Astrocyte (in vitro differentiated cells and primary cell): ENCODE results near the gene SDK1.

Experiments used
- CTCF ChIP-seq: IDR thresholded peaks from 2 replicates; pipeline ENCODE4 v1.5.1; 2011; ENCODE audit warnings: low read depth, mild to moderate bottlenecking, inconsistent platforms, low read length, moderate library complexity; ENCODE audit not compliant: insufficient read depth
- EZH2 ChIP-seq: IDR thresholded peaks from 2 replicates; pipeline ENCODE4 v1.6.1; 2012; ENCODE audit warnings: mild to moderate bottlenecking, low read length, inconsistent platforms; ENCODE audit not compliant: insufficient read depth

GRCh38 chr7:4151524-4151923 lies 850.5 kb downstream of the SDK1 start:
- TF ChIP-seq CTCF (no peak), EZH2 (no peak)
